Astrocyte (in vitro differentiated cells and primary cell): Measurements from ENCODE around the gene ARNT2.

Experiments
- CTCF ChIP-seq: IDR thresholded peaks from 2 replicates; pipeline ENCODE4 v1.5.1; 2011; ENCODE audit warnings: low read depth, mild to moderate bottlenecking, inconsistent platforms, low read length, moderate library complexity; ENCODE audit not compliant: insufficient read depth
- EZH2 ChIP-seq: IDR thresholded peaks from 2 replicates; pipeline ENCODE4 v1.6.1; 2012; ENCODE audit warnings: mild to moderate bottlenecking, low read length, inconsistent platforms; ENCODE audit not compliant: insufficient read depth

- no peak for TF ChIP-seq CTCF
- TF ChIP-seq EZH2, result no peak
Measured at GRCh38 chr15:80449825-80450224, 45.6 kb downstream of the ARNT2 start.
